Measurements from ENCODE around the gene TRPV2.
"Not testable (repeated sequence)": the region's sequence is repeated elsewhere in the genome, so short reads cannot be mapped to it uniquely, and the experiment has no call there.

- not testable (repeated sequence) for TF ChIP-seq POLR2A (IDR thresholded peaks at IDR 0.05; ENCODE audit: low read length); GATA1 (IDR thresholded peaks at IDR 0.05; ENCODE audit: low read depth, low read length)
Observed at GRCh38 chr17:16395887-16396286, 19.5 kb upstream of the TRPV2 start.
